PFSK-1 (cell line): ENCODE measurements around the gene DUS2.

Experiments used
- POLR2AphosphoS5 ChIP-seq: IDR thresholded peaks from 2 replicates; pipeline ENCODE4 v1.6.1; 2012; ENCODE audit warnings: low read depth, mild to moderate bottlenecking, control low read depth, low read length, moderate library complexity
- SIN3A ChIP-seq: IDR thresholded peaks from 2 replicates; pipeline ENCODE4 v1.6.1; 2012; ENCODE audit warnings: mild to moderate bottlenecking, low read length, moderate library complexity, borderline replicate concordance; ENCODE audit not compliant: insufficient read depth
- TAF1 ChIP-seq: IDR thresholded peaks from 2 replicates; pipeline ENCODE4 v1.6.1; 2012; ENCODE audit warnings: low read length, control low read depth, borderline replicate concordance; ENCODE audit not compliant: insufficient read depth

GRCh38 chr16:68097895-68098294 is 74.8 kb downstream of the DUS2 start:
- TF ChIP-seq POLR2AphosphoS5 (no peak), TAF1 (no peak), SIN3A (no peak)
